IMR-90 (cell line): ENCODE measurements around the gene IGBP1. TPM values are rescaled to one million over a fixed set of nuclear protein-coding genes. Genes with fewer than 3 reads are reported as not detected.

Experiments
- ATAC-seq: fragments of 200-7000 bp; cut with Tn5 transposase; 2 replicates; pipeline ENCODE4 v1.9.1; 2020; ENCODE audit warnings: low read depth, mild to moderate bottlenecking, moderate library complexity
- BruUV-seq: library from RNA; stranded (reverse); fragments of 400-500 nt; replicated peaks from 2 replicates; lab custom pipeline; 2021; lab: Mats Ljungman, UMichigan
- CTCF ChIA-PET: fragments of 300-600 bp; formaldehyde crosslinking; extraction: SDS; loops from one replicate; lab custom pipeline; 2021; ENCODE audit warnings: antibody characterized with exemption; lab: Yijun Ruan, JAX
- POLR2A ChIA-PET: fragments of 300-600 bp; sonication (Branson Sonifier 250); formaldehyde crosslinking; loops from one replicate; lab custom pipeline; 2022; ENCODE audit warnings: antibody characterized with exemption; ENCODE audit not compliant: unreplicated experiment; lab: Charles Lee
- DNase-seq: peaks from one replicate; pipeline ENCODE4 v3.0.0; 2013
- H2AFZ ChIP-seq: replicated peaks from 2 replicates; pipeline ENCODE3; 2013; ENCODE audit warnings: low read length, mild to moderate bottlenecking; ENCODE audit not compliant: poor library complexity
- H2AK5ac ChIP-seq: 2 replicates; pipeline ENCODE4 v1.6.1; 2013; ENCODE audit warnings: low read depth, low read length, inconsistent platforms
- H2AK9ac ChIP-seq: replicated peaks from 2 replicates; pipeline ENCODE3; 2013; ENCODE audit warnings: mild to moderate bottlenecking, low read depth, low read length, moderate library complexity; ENCODE audit not compliant: poor library complexity
- H2BK120ac ChIP-seq: 2 replicates; pipeline ENCODE4 v1.6.1; 2013; ENCODE audit warnings: low read depth, low read length, inconsistent platforms
- H2BK15ac ChIP-seq: 3 replicates; pipeline ENCODE4 v1.6.1; 2013; ENCODE audit warnings: low read depth, low read length, inconsistent platforms
- H2BK20ac ChIP-seq: 2 replicates; pipeline ENCODE4 v1.6.1; 2013; ENCODE audit warnings: low read depth, mild to moderate bottlenecking, inconsistent platforms, low read length, moderate library complexity
- H2BK5ac ChIP-seq: 2 replicates; pipeline ENCODE4 v1.6.1; 2013; ENCODE audit warnings: mild to moderate bottlenecking, low read depth, low read length, inconsistent platforms; ENCODE audit not compliant: poor library complexity, severe bottlenecking
- H3K14ac ChIP-seq: replicated peaks from 2 replicates; pipeline ENCODE4 v1.6.1; 2013; ENCODE audit warnings: low read depth, low read length, inconsistent platforms
- H3K18ac ChIP-seq: 2 replicates; pipeline ENCODE4 v1.6.1; 2013; ENCODE audit warnings: low read depth, low read length, control low read depth
- H3K23ac ChIP-seq: 2 replicates; pipeline ENCODE4 v1.6.1; 2013; ENCODE audit warnings: low read depth, low read length, inconsistent platforms
- H3K27ac ChIP-seq: 2 replicates; pipeline ENCODE4 v1.5.1; 2013; ENCODE audit warnings: mild to moderate bottlenecking, control low read depth, low read length; ENCODE audit not compliant: insufficient read depth
- H3K27me3 ChIP-seq: 2 replicates; pipeline ENCODE4 v1.6.1; 2013; ENCODE audit warnings: low read length; ENCODE audit not compliant: control insufficient read depth, insufficient read depth
- H3K36me3 ChIP-seq: 2 replicates; pipeline ENCODE4 v1.6.1; 2013; ENCODE audit warnings: low read length, mixed read lengths; ENCODE audit not compliant: control insufficient read depth, insufficient read depth
- H3K4ac ChIP-seq: 2 replicates; pipeline ENCODE4 v1.6.1; 2013; ENCODE audit warnings: low read depth, low read length, inconsistent platforms
- H3K4me1 ChIP-seq: 2 replicates; pipeline ENCODE4 v1.6.1; 2013; ENCODE audit warnings: low read length, mixed read lengths; ENCODE audit not compliant: control insufficient read depth, insufficient read depth
- H3K4me2 ChIP-seq: 2 replicates; pipeline ENCODE4 v1.6.1; 2013; ENCODE audit warnings: low read depth, mild to moderate bottlenecking, control low read depth, low read length, moderate library complexity
- H3K4me3 ChIP-seq: 2 replicates; pipeline ENCODE4 v1.5.1; 2013; ENCODE audit warnings: low read depth, mild to moderate bottlenecking, control low read depth, low read length, moderate library complexity; ENCODE audit not compliant: insufficient read depth
- H3K56ac ChIP-seq: 2 replicates; pipeline ENCODE4 v1.6.1; 2013; ENCODE audit warnings: low read length, inconsistent platforms; ENCODE audit not compliant: insufficient read depth; ENCODE audit errors: extremely low read depth
- H3K79me1 ChIP-seq, 2 experiments: 2 replicates each; pipeline ENCODE4 v1.6.1; 2013; ENCODE audit warnings: low read length in 2 of 2, inconsistent platforms in 1 of 2, low read depth in 1 of 2
- H3K9ac ChIP-seq: 2 replicates; pipeline ENCODE4 v1.6.1; 2013; ENCODE audit warnings: low read depth, low read length, control low read depth
- H3K9me1 ChIP-seq: 2 replicates; pipeline ENCODE4 v1.6.1; 2013; ENCODE audit warnings: low read length, inconsistent platforms; ENCODE audit not compliant: insufficient read depth
- H3K9me3 ChIP-seq: 2 replicates; pipeline ENCODE4 v1.6.1; 2013; ENCODE audit warnings: low read length; ENCODE audit not compliant: control insufficient read depth, insufficient read depth
- H4K20me1 ChIP-seq: 2 replicates; pipeline ENCODE4 v1.6.1; 2013; ENCODE audit warnings: low read length, inconsistent platforms; ENCODE audit not compliant: insufficient read depth
- H4K5ac ChIP-seq: 2 replicates; pipeline ENCODE4 v1.6.1; 2013; ENCODE audit warnings: mild to moderate bottlenecking, low read depth, low read length, control low read depth
- H4K8ac ChIP-seq, 2 experiments: 2 replicates each; pipeline ENCODE4 v1.6.1; 2013; ENCODE audit warnings: low read depth in 2 of 2, low read length in 2 of 2, control low read depth in 1 of 2, inconsistent platforms in 1 of 2
- H4K91ac ChIP-seq: 2 replicates; pipeline ENCODE4 v1.6.1; 2013; ENCODE audit warnings: low read depth, low read length, inconsistent platforms; ENCODE audit not compliant: insufficient read depth
- BHLHE40 ChIP-seq: fragments of 150-350 bp; IDR thresholded peaks from 2 replicates; pipeline ENCODE4 v1.6.1; 2016; ENCODE audit warnings: mild to moderate bottlenecking, low read depth, low read length
- CEBPB ChIP-seq: IDR thresholded peaks from 2 replicates; pipeline ENCODE4 v1.6.1; 2012; ENCODE audit warnings: low read depth, low read length, improper control_type of control experiment
- CHD1 ChIP-seq: IDR thresholded peaks from 2 replicates; pipeline ENCODE4 v1.6.1; 2012; ENCODE audit warnings: low read depth, low read length, improper control_type of control experiment
- CTCF ChIP-seq: conservative IDR thresholded peaks from 2 replicates; pipeline ENCODE4 v1.5.1; 2012; ENCODE audit warnings: mild to moderate bottlenecking, low read depth, low read length, improper control_type of control experiment
- ELK1 ChIP-seq: fragments of 150-350 bp; IDR thresholded peaks from 2 replicates; pipeline ENCODE4 v1.6.1; 2016; ENCODE audit warnings: low read depth, mild to moderate bottlenecking, low read length, moderate library complexity, borderline replicate concordance
- FOS ChIP-seq: fragments of 150-350 bp; IDR thresholded peaks from 2 replicates; pipeline ENCODE4 v1.6.1; 2016; ENCODE audit warnings: low read depth, low read length
- MAFK ChIP-seq: IDR thresholded peaks from 2 replicates; pipeline ENCODE4 v1.6.1; 2012; ENCODE audit warnings: low read depth, low read length, improper control_type of control experiment
- MAZ ChIP-seq: IDR thresholded peaks from 2 replicates; pipeline ENCODE4 v1.6.1; 2012; ENCODE audit warnings: low read depth, mild to moderate bottlenecking, low read length, improper control_type of control experiment, moderate library complexity, borderline replicate concordance
- MXI1 ChIP-seq: IDR thresholded peaks from 2 replicates; pipeline ENCODE4 v1.6.1; 2012; ENCODE audit warnings: low read depth, mild to moderate bottlenecking, low read length, moderate library complexity, borderline replicate concordance
- NFE2L2 ChIP-seq: fragments of 150-350 bp; IDR thresholded peaks from 2 replicates; pipeline ENCODE4 v1.6.1; 2016; ENCODE audit warnings: low read depth, mild to moderate bottlenecking, low read length
- POLR2A ChIP-seq: IDR thresholded peaks from 2 replicates; pipeline ENCODE4 v1.6.1; 2012; ENCODE audit warnings: mild to moderate bottlenecking, low read depth, low read length
- RAD21 ChIP-seq: IDR thresholded peaks from 2 replicates; pipeline ENCODE4 v1.6.1; 2012; ENCODE audit warnings: low read length, improper control_type of control experiment
- RCOR1 ChIP-seq: IDR thresholded peaks from 2 replicates; pipeline ENCODE4 v1.6.1; 2012; ENCODE audit warnings: mild to moderate bottlenecking, low read length, improper control_type of control experiment; ENCODE audit not compliant: insufficient replicate concordance
- RFX5 ChIP-seq: IDR thresholded peaks from 2 replicates; pipeline ENCODE4 v1.8.0; 2012; ENCODE audit warnings: low read depth, mild to moderate bottlenecking, low read length, moderate library complexity
- USF2 ChIP-seq: fragments of 150-350 bp; IDR thresholded peaks from 2 replicates; pipeline ENCODE4 v1.6.1; 2017; ENCODE audit warnings: mild to moderate bottlenecking, antibody characterized with exemption, low read length, low read depth
- WGBS, 2 experiments: methylation state at CpG; one replicate each; pipeline versions ENCODE4 v1.1.5 to v1.1.7; 2013; ENCODE audit warnings: missing lambda C conversion rate in 2 of 2; ENCODE audit not compliant: insufficient read length in 1 of 2; ENCODE audit errors: extremely low coverage in 2 of 2; 5-methylcytosine and 5-hydroxymethylcytosine counted together
- dilution Hi-C: fragments of 300-500 bp; cut with HindIII; formaldehyde crosslinking; loops from one replicate; pipeline ENCODE4 v1.14.3; 2018; ENCODE audit warnings: low sequenced_read_pairs; ENCODE audit not compliant: unreplicated experiment
- in situ Hi-C: fragments of 300-500 bp; cut with MboI; formaldehyde crosslinking; loops from 3 replicates; pipeline ENCODE4 v1.14.3; 2019; ENCODE audit warnings: low sequenced_read_pairs, inconsistent platforms, mixed read lengths
- intact Hi-C: fragments of 100-400 bp; cut with micrococcal nuclease; formaldehyde crosslinking; loops from 2 replicates; pipeline ENCODE4 v1.10.0; 2022
- polyA plus RNA-seq, 3 experiments: library from polyadenylated mRNA; depleted of rRNA; stranded (reverse); fragments of >200 nt; gene quantifications; 2 replicates each; pipeline ENCODE4 v1.2.3, GENCODE V29; 2012; ENCODE audit warnings: low replicate concordance in 1 of 3
- total RNA-seq: library from RNA; depleted of rRNA; stranded (reverse); fragments of >200 nt; gene quantifications from 2 replicates; pipeline ENCODE4 v1.2.3, GENCODE V29; 2012

Gene IGBP1
- total and polyA plus RNA-seq, 2 of the 4 experiments (the other 2 are of a cell fraction) = 51.8 to 87.1 TPM

- WGBS, 2 experiments = no CpG with 5 or more reads among the region's 4 CpGs
These were observed 1.0 kb upstream of the IGBP1 start for GRCh38 chrX:70132224-70132623.

More at GRCh38 chrX:70132224-70132623, 1.0 kb upstream of the IGBP1 start:
- ChIA-PET CTCF (interaction anchor here (0.7 kb wide), 1 partner anchor 728 kb away, joined by 3 read pairs; no protein-coding TSS in a partner anchor), POLR2A (no interaction called here)
- no peak overlapping the region for H2BK120ac ChIP-seq
- no peak overlapping the region for H2BK5ac ChIP-seq
- no peak overlapping the region for H2AFZ ChIP-seq
- peaks cover 5 to 18% of the 10 kb centered on the region in 2 experiments; a peak in 2 of 4 replicates for H3K79me1 ChIP-seq
- no peak overlapping the region for H3K27ac ChIP-seq
- no peaks in the 10 kb centered on the region; the same call in 1 of the 2 replicates for H3K27me3 ChIP-seq
- H4K91ac ChIP-seq = no peak overlapping the region
- H3K4me2 ChIP-seq = no peak overlapping the region
- BruUV-seq = no TSS peak
- H2BK15ac ChIP-seq = no peak overlapping the region
- no peak overlapping the region for H4K8ac ChIP-seq
- no peak for DNase-seq
- H3K4ac ChIP-seq = no peak overlapping the region
- H3K14ac ChIP-seq = no peak overlapping the region
- no peak overlapping the region for H4K5ac ChIP-seq
- no peak overlapping the region for H2BK20ac ChIP-seq
- H3K23ac ChIP-seq = no peak overlapping the region
- ATAC-seq = no peak
- H3K4me3 ChIP-seq = no peak overlapping the region
- no peaks in the 10 kb centered on the region for H3K9me3 ChIP-seq
- in situ Hi-C loops = no loop called here
- no peaks in the 10 kb centered on the region for H3K9me1 ChIP-seq
- no peak overlapping the region for H2AK9ac ChIP-seq
- dilution Hi-C loops = no loop called here
- no peak overlapping the region for H3K9ac ChIP-seq
- H4K20me1 ChIP-seq = no peaks in the 10 kb centered on the region; the same call in 1 of the 2 replicates
- H3K4me1 ChIP-seq = no peaks in the 10 kb centered on the region
- no peak overlapping the region for H3K18ac ChIP-seq
- no peak for TF ChIP-seq POLR2A
- no peak for TF ChIP-seq MAFK
- no peak for TF ChIP-seq FOS
- TF ChIP-seq NFE2L2 = no peak
- TF ChIP-seq USF2 = no peak
- TF ChIP-seq MXI1 = no peak
- no peak for TF ChIP-seq BHLHE40
- no peak for TF ChIP-seq RAD21
- TF ChIP-seq RCOR1 = no peak
- no peak for TF ChIP-seq CHD1
- TF ChIP-seq CEBPB = no peak
- TF ChIP-seq MAZ = no peak
- TF ChIP-seq RFX5 = no peak
- no peak for TF ChIP-seq CTCF
- no peak for TF ChIP-seq ELK1
- H3K56ac ChIP-seq = no peak overlapping the region
- intact Hi-C loops = loop anchor here (2.0 to 5.0 kb wide), 2 partner anchors 131 to 160 kb away; partner anchors contain the start of gene KIF4A
- H3K36me3 ChIP-seq = peaks cover 1% of the 10 kb centered on the region; the same call in 1 of the 2 replicates
- no peak overlapping the region for H2AK5ac ChIP-seq
